Uterus (tissue), 2 donors: ENCODE data around the gene SEC24B.
"Not testable (repeated sequence)": the region's sequence is repeated elsewhere in the genome, so short reads cannot be mapped to it uniquely, and the experiment has no call there.

Experiments
- POLR2A ChIP-seq, 2 donors: fragments of 450-650 bp; IDR thresholded peaks; one replicate each; pipeline ENCODE4 v1.6.1; 2016; ENCODE audit warnings: antibody characterized with exemption in 2 of 2, mild to moderate bottlenecking in 1 of 2, moderate library complexity in 1 of 2
- TF ChIP-seq, protein P1 (sequence below), 4 experiments: fragments of 200-600 bp in 2 of 4; fragments of 450-650 bp in 2 of 4; sonication (generic) in 2 of 4; IDR thresholded peaks; one replicate each; pipeline ENCODE4 v1.5.1; 2016 to 2019; ENCODE audit warnings: antibody characterized with exemption in 4 of 4, mild to moderate bottlenecking in 2 of 4, moderate library complexity in 1 of 4

DNA sequence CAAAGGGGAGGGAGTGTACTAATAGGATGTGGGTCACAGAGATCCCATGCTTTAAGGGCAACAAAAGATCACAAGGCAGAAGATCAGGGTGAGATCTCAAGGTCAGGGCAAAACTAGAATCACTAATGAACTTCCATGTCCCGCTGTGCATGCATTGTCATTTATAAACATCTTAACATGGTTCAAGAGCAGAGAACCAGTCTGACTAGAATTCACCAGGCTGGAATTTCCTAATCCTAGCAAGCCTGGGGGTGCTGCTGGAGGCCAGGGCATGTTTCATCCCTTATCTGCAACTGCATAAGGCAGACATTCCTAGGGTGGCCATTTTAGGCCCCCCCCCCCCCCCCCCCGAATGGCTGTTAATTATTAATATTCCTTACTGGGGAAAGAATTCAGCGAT is 19.5 kb downstream of the SEC24B start:
- TF ChIP-seq, protein P1, sequence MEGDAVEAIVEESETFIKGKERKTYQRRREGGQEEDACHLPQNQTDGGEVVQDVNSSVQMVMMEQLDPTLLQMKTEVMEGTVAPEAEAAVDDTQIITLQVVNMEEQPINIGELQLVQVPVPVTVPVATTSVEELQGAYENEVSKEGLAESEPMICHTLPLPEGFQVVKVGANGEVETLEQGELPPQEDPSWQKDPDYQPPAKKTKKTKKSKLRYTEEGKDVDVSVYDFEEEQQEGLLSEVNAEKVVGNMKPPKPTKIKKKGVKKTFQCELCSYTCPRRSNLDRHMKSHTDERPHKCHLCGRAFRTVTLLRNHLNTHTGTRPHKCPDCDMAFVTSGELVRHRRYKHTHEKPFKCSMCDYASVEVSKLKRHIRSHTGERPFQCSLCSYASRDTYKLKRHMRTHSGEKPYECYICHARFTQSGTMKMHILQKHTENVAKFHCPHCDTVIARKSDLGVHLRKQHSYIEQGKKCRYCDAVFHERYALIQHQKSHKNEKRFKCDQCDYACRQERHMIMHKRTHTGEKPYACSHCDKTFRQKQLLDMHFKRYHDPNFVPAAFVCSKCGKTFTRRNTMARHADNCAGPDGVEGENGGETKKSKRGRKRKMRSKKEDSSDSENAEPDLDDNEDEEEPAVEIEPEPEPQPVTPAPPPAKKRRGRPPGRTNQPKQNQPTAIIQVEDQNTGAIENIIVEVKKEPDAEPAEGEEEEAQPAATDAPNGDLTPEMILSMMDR (IDR thresholded peaks at IDR 0.05): not testable (repeated sequence)
- TF ChIP-seq POLR2A (IDR thresholded peaks at IDR 0.05): not testable (repeated sequence)
